ENCODE measurements around the gene EPG5.

DNA sequence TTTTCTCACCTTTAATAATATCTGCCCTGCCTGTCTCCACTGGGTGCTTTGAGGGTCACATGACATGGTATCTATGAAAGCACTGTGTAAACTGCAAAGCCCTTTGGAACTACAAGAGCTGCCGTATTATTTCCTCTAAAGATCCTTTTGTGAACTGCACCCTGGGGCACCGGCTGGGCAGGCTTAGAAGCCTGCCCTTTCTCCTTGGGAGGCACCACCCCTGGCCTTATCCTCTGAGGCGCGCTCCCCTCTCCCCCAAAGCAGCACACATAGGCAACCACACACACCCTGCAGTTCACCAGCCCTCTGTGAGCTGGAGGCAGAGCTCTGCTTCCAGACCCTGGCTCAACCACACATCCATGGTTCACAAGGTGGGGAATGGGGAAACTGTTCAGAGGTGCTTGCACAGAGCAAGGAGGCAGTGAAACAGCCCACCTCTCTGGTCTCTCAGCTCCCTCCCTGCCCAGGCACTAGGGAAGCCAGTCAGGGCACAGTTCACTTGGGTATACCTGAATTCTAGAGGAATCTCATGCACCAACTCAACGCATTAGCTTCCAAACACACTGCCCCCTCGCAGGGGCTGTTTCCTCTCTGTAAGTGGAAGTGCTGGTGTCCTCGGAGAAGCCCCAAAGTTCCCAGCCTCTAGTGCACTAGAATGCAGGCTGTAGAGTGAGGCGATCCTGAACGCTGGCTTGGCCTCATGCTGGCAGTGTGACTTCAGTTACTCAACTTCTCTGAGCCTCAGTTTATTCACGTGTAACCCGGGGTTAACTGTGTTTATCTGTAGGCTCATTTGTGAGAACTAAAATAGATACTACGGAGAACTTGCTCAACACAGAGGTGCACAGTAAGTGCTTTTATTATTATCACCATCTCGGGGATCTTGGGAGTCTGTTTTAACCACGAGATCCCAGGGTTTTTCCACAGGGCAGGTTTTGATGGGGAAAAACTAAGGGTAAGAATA, 130.6 kb downstream of the EPG5 start:
- TF ChIP-seq CTCF (IDR thresholded peaks at IDR 0.05 in 4 of 5, conservative IDR thresholded peaks at IDR 0.05 in 1 of 5) (no peak), POLR2A (IDR thresholded peaks at IDR 0.05) (no peak)
